Fibroblast of peridontal ligament (primary cell): Measurements from ENCODE around the gene GJA9.
A peak's percentile ranks its signal among the peaks of the same experiment; 100 is the strongest.
"Not testable (repeated sequence)": the region's sequence is repeated elsewhere in the genome, so short reads cannot be mapped to it uniquely, and the experiment has no call there.

Experiments
- DNase-seq: peaks from one replicate; pipeline ENCODE4 v3.0.0-alpha.2; 2010; ENCODE audit errors: extremely low read depth

The GJA9 gene

GRCh38 chr1:38881487-38881886, at the start of gene GJA9:
GJA9 (minus strand) TSS chr1:38881587; CDS start chr1:38876098, 5,489 bp downstream.
- DNase-seq = no peak

- DNase-seq = peak; percentile 68
Measured at GRCh38 chr1:38929476-38929875, 48.1 kb upstream of the GJA9 start.

DNA sequence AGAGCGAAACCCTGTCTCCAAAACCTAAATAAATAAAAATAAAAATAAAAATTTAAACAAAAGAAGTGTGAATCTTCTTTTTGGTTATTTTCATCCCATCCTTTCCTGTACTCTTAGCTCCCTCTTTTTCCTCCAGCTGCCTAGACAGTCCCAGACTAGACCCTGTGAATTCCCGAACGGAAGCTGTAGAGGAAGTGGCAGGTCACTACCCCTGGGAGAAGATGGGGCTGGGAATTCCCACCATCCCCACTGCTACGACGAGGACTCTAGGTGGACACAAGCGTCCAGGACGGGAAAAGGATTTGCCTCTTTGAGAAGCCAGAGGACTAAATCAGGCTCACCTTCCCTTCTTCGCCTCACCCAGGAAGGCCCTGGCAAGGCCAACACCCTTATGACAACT, 47.7 kb upstream of the GJA9 start:
- DNase-seq = no peak

DNA sequence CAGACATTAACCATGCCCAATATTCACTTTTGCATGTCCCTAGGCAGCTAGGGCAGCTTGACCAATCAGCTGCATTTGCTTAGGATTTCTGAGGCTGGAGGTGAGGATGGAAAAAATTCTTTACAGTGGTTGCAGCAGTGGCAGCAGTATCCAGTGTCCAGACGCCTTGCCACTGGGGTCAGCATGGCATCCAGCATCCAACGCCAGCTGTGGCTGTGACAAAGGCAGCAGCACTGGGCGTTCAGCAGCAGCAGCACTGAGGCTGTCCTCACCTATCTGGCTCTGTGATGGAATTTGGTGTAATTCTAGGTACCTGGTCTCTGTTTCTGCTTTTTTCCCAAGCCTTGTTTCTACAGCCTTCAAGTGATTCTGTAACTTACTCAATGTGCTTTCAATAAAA, 44.7 kb upstream of the GJA9 start:
- no peak for DNase-seq

DNA sequence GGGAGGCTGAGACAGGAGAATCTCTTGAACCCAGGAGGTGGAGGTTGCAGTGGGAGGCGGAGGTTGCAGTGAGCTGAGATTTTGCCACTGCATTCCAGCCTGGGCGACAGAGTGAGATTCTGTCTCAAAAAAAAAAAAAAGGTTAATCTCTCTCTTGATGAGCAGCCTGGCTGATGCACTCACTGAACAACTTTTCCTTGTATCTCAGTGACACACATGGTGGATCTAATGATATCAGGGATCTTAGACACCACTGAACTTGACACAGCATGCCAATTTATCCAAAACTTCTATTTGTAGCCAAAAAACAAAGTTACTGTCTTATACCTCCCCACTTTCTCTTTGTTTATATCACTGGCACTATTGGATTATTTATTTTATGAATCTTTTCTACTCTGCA, 44.0 kb upstream of the GJA9 start:
- no peak for DNase-seq

DNA sequence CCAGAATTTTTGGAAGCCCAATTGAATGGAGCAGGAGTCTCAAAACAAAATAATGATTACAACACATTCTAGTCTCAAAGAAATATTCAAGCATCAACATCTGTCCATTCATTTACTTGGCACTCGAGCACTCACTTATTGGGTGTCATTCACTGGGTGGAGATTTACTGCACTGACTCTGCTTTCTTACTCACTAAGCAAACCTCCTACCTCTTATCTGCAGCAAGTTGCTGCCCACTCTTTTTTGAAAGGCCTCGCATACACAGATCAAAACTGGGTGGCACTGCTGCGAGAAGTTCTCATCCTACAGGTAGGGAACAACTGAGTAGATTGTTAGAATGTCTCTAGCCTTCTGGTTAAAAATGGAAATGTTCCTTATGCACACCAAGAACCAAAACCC, 42.2 kb upstream of the GJA9 start:
- DNase-seq = no peak

DNA sequence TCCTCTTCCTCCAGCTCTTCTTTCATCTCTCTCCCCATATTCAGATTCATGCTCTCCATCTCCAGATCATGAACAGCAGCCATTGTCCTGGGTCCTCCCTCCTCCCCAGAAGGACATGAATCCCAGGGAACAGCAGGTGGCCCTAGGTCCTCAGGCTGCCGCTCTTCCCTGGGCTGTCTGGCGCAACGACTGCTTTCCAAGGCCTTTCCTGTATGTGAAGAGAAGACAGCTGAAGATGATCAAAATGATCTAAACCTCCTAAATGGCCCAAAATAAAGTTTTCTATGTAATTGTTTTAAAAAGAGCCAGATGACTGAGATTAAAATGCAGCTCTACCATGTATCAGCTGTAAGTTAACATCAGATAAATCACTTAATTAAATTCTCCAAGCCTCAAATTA, 37.7 kb upstream of the GJA9 start:
- no peak for DNase-seq

DNA sequence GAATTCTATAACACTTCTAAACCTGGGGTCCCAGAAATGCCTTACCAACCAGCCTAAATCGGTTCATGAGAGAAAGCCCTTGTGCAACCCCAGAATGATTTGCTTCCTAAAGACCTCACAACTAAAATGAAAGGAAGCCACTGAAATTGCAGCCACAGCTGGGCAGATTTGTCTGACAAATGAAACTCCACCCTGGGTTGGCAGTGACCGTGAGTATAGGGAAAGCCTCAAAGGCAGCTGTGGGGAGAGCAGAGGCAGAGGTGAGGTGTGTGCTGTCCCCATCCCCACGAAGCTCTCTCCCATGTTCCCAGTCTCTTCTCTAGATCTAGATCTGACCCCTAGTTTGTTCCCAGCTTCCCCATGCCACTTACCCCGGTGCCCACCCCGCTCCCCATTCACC, 37.2 kb upstream of the GJA9 start:
- DNase-seq = peak; percentile 15

DNA sequence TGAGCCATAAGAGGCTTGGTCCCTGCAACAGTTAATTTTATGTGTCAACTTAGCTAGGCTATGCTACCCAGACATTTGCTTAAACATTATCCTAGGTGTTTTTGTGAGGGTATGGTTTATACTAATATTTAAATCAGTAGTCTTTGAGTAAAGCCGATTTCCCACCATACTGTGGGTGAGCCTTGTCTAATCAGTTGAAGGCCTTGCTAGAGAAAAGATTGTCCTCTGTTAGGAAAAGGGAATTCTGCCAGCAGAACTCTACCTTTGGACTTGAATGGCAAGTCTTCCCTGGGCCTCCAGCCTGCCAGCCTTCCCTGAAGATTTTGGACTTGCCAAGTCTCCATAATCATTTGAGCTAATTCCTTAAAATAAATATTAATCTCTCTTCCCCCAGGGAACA, 36.4 kb upstream of the GJA9 start:
- no peak for DNase-seq

DNA sequence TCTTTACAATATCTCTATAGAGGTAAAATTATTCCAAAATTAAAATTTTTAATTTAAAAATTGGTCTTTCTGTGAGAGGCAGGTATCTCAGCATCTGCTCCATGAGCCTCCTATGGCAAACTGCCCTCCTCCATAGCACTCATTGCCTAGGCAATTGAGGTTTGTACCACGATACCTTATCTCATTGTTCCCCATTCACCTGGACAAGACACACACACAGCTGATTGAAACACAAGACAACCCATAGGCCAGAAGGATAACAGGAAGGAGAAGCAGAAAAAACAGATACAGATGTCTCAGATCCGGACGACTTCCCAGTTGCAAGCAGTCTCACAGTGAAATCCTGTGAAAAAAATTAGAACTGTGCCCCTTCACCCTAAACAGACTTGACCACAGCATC, 36.0 kb upstream of the GJA9 start:
- DNase-seq = no peak

DNA sequence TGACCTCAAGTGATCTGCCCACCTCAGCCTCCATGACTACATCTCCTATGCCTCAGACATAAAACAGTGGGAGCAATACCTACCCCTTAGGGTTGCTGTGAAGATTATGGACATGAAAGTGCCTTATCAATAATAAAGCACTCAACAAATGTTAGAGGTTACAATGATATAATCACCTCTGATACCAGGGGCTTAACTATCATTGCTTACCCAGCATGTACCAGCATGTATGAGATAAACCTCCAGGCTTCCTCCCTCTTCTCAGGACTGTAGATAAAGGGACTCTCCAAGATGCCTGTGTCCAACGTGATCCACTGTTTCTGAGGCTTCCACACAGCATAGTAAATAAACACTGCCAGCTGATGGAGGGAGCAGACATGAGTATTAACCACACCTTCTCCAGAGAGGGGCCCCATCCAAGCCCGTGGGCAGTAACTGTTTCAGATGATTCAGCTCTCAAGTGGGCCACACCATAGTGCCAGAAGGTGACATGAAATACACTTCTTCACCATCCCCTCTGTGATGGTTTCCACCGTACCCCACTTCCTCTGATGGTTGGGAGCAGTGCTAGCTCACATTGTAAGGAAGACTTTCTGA, 34.1 kb upstream of the GJA9 start:
- no peak for DNase-seq

DNA sequence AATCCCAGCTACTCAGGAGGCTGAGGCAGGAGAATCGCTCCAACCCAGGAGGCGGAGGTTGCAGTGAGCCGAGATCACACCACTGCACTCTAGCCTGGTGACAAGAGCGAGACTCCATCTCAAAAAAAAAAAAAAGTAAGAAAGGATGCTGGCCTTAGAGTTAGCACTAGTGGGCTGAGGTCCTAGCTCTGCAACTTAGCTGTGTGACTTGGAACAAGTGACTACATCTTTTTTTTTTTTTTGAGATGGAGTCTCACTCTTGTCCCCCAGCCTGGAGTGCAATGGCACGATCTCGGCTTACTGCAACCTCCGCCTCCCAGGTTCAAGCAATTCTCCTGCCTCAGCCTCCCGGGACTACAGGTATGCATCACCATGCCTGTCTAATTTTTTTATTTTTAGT, 33.5 kb upstream of the GJA9 start:
- DNase-seq = not testable (repeated sequence)

DNA sequence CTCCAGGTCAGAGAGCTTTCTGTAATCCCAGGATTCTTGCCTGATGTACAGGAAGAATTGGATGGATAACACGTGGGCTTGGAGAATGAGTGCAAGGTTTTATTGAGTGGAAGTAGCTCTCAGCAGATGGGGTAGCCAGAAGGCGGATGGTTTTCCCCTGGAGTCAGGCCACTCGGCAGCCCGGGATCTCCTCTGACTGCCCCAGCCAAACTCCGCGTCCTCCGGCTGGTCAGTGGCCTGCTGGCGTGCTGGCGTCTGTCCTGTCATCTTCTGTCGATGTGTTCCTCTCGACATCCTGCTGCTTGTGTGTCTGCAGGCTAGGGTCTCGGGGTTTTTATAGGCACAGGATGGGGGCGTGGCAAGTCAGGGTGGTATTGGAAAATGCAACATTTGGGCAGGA, 27.4 kb upstream of the GJA9 start:
- DNase-seq = no peak

DNA sequence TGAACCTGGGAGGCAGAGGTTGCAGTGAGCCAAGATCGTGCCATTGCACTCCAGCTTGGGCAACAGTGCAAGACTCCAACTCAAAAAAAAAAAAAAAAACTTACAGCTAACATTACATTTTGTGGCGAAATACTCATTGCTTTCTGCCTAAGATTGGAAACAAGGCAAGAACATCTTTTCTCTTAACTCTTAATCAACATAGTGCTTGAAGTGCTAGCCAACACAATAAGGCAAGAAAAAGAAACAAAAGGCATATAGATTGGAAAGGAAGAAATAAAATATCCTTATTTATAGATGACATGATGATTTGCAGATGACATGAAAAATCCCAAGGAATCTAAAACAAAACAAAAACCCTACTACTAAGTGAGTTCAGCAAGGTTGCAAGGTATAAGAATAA, 24.6 kb upstream of the GJA9 start:
- no peak for DNase-seq

- DNase-seq = no peak
Measured at GRCh38 chr1:38899560-38899959, 18.2 kb upstream of the GJA9 start.

DNA sequence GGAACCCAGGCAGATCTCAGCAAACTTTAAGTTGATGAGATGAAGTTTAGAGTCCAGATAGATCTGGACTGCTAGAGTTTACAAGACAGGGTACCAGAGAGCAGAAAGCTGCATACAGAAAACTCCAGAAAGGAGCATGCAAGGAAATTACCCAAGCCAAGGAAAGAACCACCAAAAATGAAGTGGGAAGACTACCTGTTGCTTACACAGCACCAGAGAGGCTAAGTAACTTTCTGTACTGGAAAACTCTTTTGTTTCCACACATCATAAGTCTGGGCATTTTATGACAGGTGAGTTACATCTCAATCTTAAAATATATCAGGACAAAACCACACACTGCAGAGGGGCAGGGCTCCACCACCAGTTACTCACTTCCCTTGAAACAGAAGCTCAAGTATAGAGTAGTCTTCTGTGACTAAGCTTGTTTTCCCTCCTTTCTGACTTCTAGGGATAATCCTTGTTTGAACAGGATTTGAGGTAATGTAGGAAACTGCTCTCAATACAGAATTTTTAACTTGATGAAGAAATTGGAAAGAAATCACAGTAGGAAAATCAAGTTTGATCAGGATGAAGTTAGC, 17.4 kb upstream of the GJA9 start:
- DNase-seq = no peak

DNA sequence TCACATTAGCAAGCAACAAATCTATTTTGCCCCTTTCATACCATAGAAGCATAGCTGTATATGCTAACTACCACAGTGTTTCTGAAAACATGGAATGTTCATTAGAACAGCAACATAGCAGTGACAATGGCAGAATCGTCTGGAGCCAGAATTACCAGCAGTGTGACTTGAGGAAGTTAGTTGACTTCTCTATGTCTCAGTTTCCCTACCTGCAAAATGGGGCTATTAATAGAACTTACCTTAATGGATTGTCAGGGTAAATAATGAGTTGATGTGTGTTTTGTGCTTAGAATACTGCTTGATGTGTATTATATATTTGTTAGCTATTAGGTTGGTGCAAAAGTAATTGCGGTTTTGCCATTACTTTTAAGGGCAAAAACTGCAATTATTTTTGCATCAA, 14.8 kb upstream of the GJA9 start:
- DNase-seq = no peak

GRCh38 chr1:38892976-38893375, 11.6 kb upstream of the GJA9 start:
- no peak for DNase-seq

GRCh38 chr1:38891753-38892152, 10.4 kb upstream of the GJA9 start:
- DNase-seq = no peak

DNA sequence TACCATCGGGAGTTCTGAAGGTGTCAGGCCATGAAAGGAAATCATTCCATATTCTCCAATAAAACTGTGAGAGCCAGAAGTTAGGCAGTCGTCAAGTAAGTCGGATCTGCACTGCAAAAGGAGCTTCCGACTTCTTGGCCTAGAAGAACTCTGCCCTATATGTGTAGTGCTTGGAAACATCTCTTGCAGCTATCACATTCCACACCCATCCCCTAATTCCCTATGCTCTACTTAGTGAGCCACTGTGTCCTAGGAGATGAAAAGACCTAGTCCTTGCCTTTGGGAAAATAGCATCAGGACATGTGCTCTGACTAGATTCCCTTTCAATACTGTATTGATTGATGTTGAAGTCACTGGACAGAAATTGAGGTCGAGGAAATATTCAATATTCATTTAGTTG, 8.2 kb upstream of the GJA9 start:
- DNase-seq = no peak

GRCh38 chr1:38888423-38889333, 7.3 kb upstream of the GJA9 start:
- no peak for DNase-seq

DNA sequence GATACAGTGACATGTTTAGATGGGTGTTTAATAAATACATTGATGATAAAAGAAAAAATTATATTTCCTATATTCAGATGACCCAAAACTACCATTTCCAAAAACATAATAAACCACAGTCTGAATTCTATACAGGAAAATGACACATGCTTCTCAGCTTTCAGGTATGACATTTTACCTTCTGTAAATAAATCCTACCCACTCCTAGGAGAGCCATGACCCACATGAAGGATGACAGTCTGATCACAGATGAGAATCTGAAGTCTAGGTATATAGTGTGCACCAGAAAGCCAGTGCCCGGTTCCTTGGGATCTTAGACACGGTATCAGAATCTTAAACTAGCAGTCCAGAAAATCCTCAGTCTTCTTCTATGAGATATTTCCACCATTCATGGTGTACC, 3.7 kb upstream of the GJA9 start:
- DNase-seq = no peak

DNA sequence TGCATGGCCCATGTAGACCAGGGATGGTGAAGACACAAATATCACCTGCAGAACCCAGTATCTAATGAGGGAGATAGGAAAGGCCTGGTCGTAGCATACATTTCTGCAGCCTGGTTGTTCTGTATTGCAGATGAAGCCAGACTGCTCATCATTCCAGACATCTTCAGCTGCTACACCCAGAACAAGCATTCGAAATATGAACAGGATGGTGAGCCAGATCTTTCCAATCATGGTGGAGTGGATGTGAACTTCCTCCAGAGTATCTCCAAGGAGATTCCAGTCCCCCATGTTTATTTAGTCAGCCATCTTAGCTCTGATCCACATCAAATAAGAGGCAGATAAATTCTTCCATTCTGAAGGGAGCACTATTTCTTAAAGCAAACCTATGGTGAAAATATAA, 5.6 kb downstream of the GJA9 start:
- no peak for DNase-seq
